Mammary epithelial cell (primary cell): ENCODE measurements around the gene UHRF1.

Source experiments
- EZH2 ChIP-seq: IDR thresholded peaks from 2 replicates; pipeline ENCODE4 v1.6.1; 2012; ENCODE audit warnings: low read length, inconsistent platforms, borderline replicate concordance
- TF ChIP-seq, protein P1 (sequence below), 2 donors: IDR thresholded peaks in 1 of 2; conservative IDR thresholded peaks in 1 of 2; 2 replicates each; pipeline ENCODE4 v1.5.1; 2011 to 2012; ENCODE audit warnings: inconsistent platforms in 2 of 2, low read length in 2 of 2, mild to moderate bottlenecking in 2 of 2, control low read depth in 1 of 2, low read depth in 1 of 2; ENCODE audit not compliant: insufficient read depth in 1 of 2; ENCODE audit errors: extremely low read depth in 1 of 2

GRCh38 chr19:4911786-4912672 lies 2.7 kb downstream of the UHRF1 start:
- TF ChIP-seq, protein P1, sequence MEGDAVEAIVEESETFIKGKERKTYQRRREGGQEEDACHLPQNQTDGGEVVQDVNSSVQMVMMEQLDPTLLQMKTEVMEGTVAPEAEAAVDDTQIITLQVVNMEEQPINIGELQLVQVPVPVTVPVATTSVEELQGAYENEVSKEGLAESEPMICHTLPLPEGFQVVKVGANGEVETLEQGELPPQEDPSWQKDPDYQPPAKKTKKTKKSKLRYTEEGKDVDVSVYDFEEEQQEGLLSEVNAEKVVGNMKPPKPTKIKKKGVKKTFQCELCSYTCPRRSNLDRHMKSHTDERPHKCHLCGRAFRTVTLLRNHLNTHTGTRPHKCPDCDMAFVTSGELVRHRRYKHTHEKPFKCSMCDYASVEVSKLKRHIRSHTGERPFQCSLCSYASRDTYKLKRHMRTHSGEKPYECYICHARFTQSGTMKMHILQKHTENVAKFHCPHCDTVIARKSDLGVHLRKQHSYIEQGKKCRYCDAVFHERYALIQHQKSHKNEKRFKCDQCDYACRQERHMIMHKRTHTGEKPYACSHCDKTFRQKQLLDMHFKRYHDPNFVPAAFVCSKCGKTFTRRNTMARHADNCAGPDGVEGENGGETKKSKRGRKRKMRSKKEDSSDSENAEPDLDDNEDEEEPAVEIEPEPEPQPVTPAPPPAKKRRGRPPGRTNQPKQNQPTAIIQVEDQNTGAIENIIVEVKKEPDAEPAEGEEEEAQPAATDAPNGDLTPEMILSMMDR (conservative IDR thresholded peaks at IDR 0.05 in 1 of 2, IDR thresholded peaks at IDR 0.05 in 1 of 2; ENCODE audit: extremely low read depth in 1 of 2, insufficient read depth in 1 of 2, low read depth in 1 of 2, low read length in 2 of 2), result peak; percentile 55 to 70
- TF ChIP-seq EZH2, result no peak
